SK-N-SH (cell line): ENCODE results near the gene RASGEF1C. TPM values are rescaled to one million over a fixed set of nuclear protein-coding genes. Genes with fewer than 3 reads are reported as not detected.

Experiments
- CTCF ChIA-PET: fragments of 300-600, 350-600 bp; formaldehyde crosslinking; extraction: SDS; loops from one replicate; lab custom pipeline; 2021; lab: Yijun Ruan, JAX
- POLR2A ChIA-PET: fragments of 350-600 bp; sonication (Branson Sonifier 250); formaldehyde crosslinking; extraction: SDS; loops from one replicate; lab custom pipeline; 2020; ENCODE audit warnings: antibody characterized with exemption, inconsistent platforms; lab: Yijun Ruan, JAX
- DNase-seq: peaks from one replicate; pipeline ENCODE4 v3.0.0; 2012
- H2AFZ ChIP-seq: fragments of 200-600 bp; sonication (generic); 2 replicates; pipeline ENCODE4 v1.8.1; 2016; ENCODE audit warnings: antibody characterized with exemption, mild to moderate bottlenecking, low read depth
- H3F3A ChIP-seq: fragments of 200-600 bp; sonication (generic); replicated peaks from 2 replicates; pipeline ENCODE3; 2016; ENCODE audit warnings: antibody characterized with exemption, mild to moderate bottlenecking; ENCODE audit not compliant: insufficient read depth
- H3K27ac ChIP-seq, 2 experiments: fragments of 200-500 bp in 1 of 2; fragments of 200-600 bp in 1 of 2; sonication (Bioruptor generic) in 1 of 2; sonication (generic), shearing (Covaris generic) in 1 of 2; 2 replicates each; pipeline versions ENCODE4 v1.5.1 to v1.6.1; 2014 to 2016; ENCODE audit warnings: low read depth in 2 of 2, inconsistent platforms in 1 of 2, low read length in 1 of 2, mild to moderate bottlenecking in 1 of 2, mixed read lengths in 1 of 2
- H3K27me3 ChIP-seq: fragments of 200-600 bp; sonication (generic), shearing (Covaris generic); 2 replicates; pipeline ENCODE4 v1.6.1; 2016; ENCODE audit warnings: mixed run types; ENCODE audit not compliant: insufficient read depth
- H3K36me3 ChIP-seq, 2 experiments: fragments of 200-500 bp in 1 of 2; fragments of 200-600 bp in 1 of 2; sonication (Bioruptor generic) in 1 of 2; sonication (generic) in 1 of 2; replicated peaks in 1 of 2; 2 replicates each; pipeline versions ENCODE3 to v1.5.1; 2014 to 2016; ENCODE audit warnings: low read length in 1 of 2, mild to moderate bottlenecking in 1 of 2; ENCODE audit not compliant: insufficient read depth in 2 of 2, control insufficient read depth in 1 of 2
- H3K4me1 ChIP-seq, 2 experiments: fragments of 200-500 bp in 1 of 2; fragments of 200-600 bp in 1 of 2; sonication (Bioruptor generic) in 1 of 2; sonication (generic), shearing (Covaris generic) in 1 of 2; 2 replicates each; pipeline versions ENCODE4 v1.5.1 to v1.6.1; 2014 to 2016; ENCODE audit warnings: low read depth in 1 of 2, low read length in 1 of 2, mixed run types in 1 of 2; ENCODE audit not compliant: insufficient read depth in 2 of 2, control insufficient read depth in 1 of 2
- H3K4me2 ChIP-seq: fragments of 200-600 bp; sonication (generic), shearing (Covaris generic); 2 replicates; pipeline ENCODE4 v1.6.1; 2017; ENCODE audit warnings: mixed run types
- H3K4me3 ChIP-seq, 2 experiments: fragments of 200-500 bp in 1 of 2; fragments of 200-600 bp in 1 of 2; sonication (Bioruptor generic) in 1 of 2; sonication (generic), shearing (Covaris generic) in 1 of 2; 2 replicates each; pipeline versions ENCODE4 v1.5.1 to v1.8.1; 2014 to 2016; ENCODE audit warnings: low read depth in 2 of 2, inconsistent platforms in 1 of 2, low read length in 1 of 2, mild to moderate bottlenecking in 1 of 2, mixed read lengths in 1 of 2, moderate library complexity in 1 of 2
- H3K79me2 ChIP-seq: fragments of 200-600 bp; sonication (generic); 2 replicates; pipeline ENCODE4 v1.8.1; 2017; ENCODE audit warnings: mild to moderate bottlenecking; ENCODE audit not compliant: insufficient read depth
- H3K9ac ChIP-seq: fragments of 200-600 bp; sonication (generic); 2 replicates; pipeline ENCODE4 v1.6.1; 2017; ENCODE audit warnings: mixed run types
- H3K9me2 ChIP-seq: fragments of 200-600 bp; sonication (generic); 2 replicates; pipeline ENCODE4 v1.6.1; 2017; ENCODE audit warnings: mixed run types
- H3K9me3 ChIP-seq: fragments of 200-600 bp; sonication (generic); 2 replicates; pipeline ENCODE4 v1.6.1; 2017; ENCODE audit warnings: mixed run types, mild to moderate bottlenecking, moderate library complexity
- H4K20me1 ChIP-seq: fragments of 200-600 bp; sonication (generic); 2 replicates; pipeline ENCODE4 v1.6.1; 2017; ENCODE audit warnings: mild to moderate bottlenecking, mixed run types; ENCODE audit not compliant: insufficient read depth
- CHD2 ChIP-seq: fragments of 150-350 bp; IDR thresholded peaks from 2 replicates; pipeline ENCODE4 v1.6.1; 2018; ENCODE audit warnings: low read length; ENCODE audit not compliant: partially characterized antibody
- EP300 ChIP-seq, 2 experiments: IDR thresholded peaks; 2 replicates each; pipeline versions ENCODE4 v1.4.0 to v1.6.1; 2012; ENCODE audit warnings: borderline replicate concordance in 1 of 2, low read depth in 1 of 2, low read length in 1 of 2
- FOSL2 ChIP-seq: IDR thresholded peaks from 2 replicates; pipeline ENCODE4 v1.4.0; 2012; ENCODE audit warnings: low read depth, mild to moderate bottlenecking, moderate library complexity, borderline replicate concordance
- FOXM1 ChIP-seq: IDR thresholded peaks from 2 replicates; pipeline ENCODE4 v1.4.0; 2012; ENCODE audit warnings: low read depth, mild to moderate bottlenecking
- GABPA ChIP-seq: IDR thresholded peaks from 2 replicates; pipeline ENCODE4 v1.4.0; 2012; ENCODE audit warnings: low read depth, mild to moderate bottlenecking
- GATA2 ChIP-seq: sonication (generic); formaldehyde crosslinking; IDR thresholded peaks from 2 replicates; pipeline ENCODE4 v1.5.0; 2020; ENCODE audit warnings: mild to moderate bottlenecking, missing genetic modification reagents
- JUND ChIP-seq: IDR thresholded peaks from 2 replicates; pipeline ENCODE4 v1.4.0; 2012
- NRF1 ChIP-seq: IDR thresholded peaks from 2 replicates; pipeline ENCODE4 v1.6.1; 2012; ENCODE audit warnings: low read depth, mild to moderate bottlenecking, low read length
- POLR2AphosphoS5 ChIP-seq: IDR thresholded peaks from 2 replicates; pipeline ENCODE4 v1.6.1; 2012; ENCODE audit warnings: low read depth, low read length
- RAD21 ChIP-seq: IDR thresholded peaks from 2 replicates; pipeline ENCODE4 v1.6.1; 2012; ENCODE audit warnings: mild to moderate bottlenecking, low read length
- RFX5 ChIP-seq: IDR thresholded peaks from 2 replicates; pipeline ENCODE4 v1.6.1; 2012; ENCODE audit warnings: mild to moderate bottlenecking, improper control_type of control experiment, low read length
- SIN3A ChIP-seq: IDR thresholded peaks from 2 replicates; pipeline ENCODE4 v1.6.1; 2012; ENCODE audit warnings: low read depth, mild to moderate bottlenecking, low read length, moderate library complexity, borderline replicate concordance
- TCF12 ChIP-seq: IDR thresholded peaks from 2 replicates; pipeline ENCODE4 v1.4.0; 2012
- TEAD4 ChIP-seq: IDR thresholded peaks from 2 replicates; pipeline ENCODE4 v1.4.0; 2012; ENCODE audit warnings: mild to moderate bottlenecking, borderline replicate concordance; ENCODE audit not compliant: insufficient read depth
- WGBS: methylation state at CpG from one replicate; pipeline ENCODE4 v1.1.6; 2017; ENCODE audit warnings: low lambda C conversion rate; 5-methylcytosine and 5-hydroxymethylcytosine counted together
- polyA plus RNA-seq, 3 experiments: library from polyadenylated mRNA; depleted of rRNA; stranded (reverse); fragments of >200 nt; gene quantifications; 2 replicates each; pipeline ENCODE4 v1.2.3, GENCODE V29; 2012
- TF ChIP-seq, protein P1 (sequence below): IDR thresholded peaks from 2 replicates; pipeline ENCODE4 v1.4.0; 2012; ENCODE audit warnings: low read depth
- TF ChIP-seq, protein P2 (sequence below): fragments of 150-350 bp; IDR thresholded peaks from 2 replicates; pipeline ENCODE4 v1.6.1; 2017; ENCODE audit warnings: antibody characterized with exemption, low read length, low read depth, borderline replicate concordance
- TF ChIP-seq, protein P3 (sequence below): fragments of 200-600 bp; sonication (generic); IDR thresholded peaks from 2 replicates; pipeline ENCODE4 v1.6.1; 2017; ENCODE audit warnings: antibody characterized with exemption, mild to moderate bottlenecking, moderate library complexity
- TF ChIP-seq, protein P4 (sequence below): IDR thresholded peaks from 2 replicates; pipeline ENCODE4 v1.4.0; 2012; ENCODE audit warnings: low read depth, borderline replicate concordance
- TF ChIP-seq, protein P5 (sequence below): fragments of 150-350 bp; IDR thresholded peaks from 2 replicates; pipeline ENCODE4 v1.6.1; 2016; ENCODE audit warnings: mild to moderate bottlenecking, low read depth, low read length

Gene RASGEF1C
- polyA plus RNA-seq, 1 of the 3 experiments (the other 2 are of a cell fraction) = not detected

DNA sequence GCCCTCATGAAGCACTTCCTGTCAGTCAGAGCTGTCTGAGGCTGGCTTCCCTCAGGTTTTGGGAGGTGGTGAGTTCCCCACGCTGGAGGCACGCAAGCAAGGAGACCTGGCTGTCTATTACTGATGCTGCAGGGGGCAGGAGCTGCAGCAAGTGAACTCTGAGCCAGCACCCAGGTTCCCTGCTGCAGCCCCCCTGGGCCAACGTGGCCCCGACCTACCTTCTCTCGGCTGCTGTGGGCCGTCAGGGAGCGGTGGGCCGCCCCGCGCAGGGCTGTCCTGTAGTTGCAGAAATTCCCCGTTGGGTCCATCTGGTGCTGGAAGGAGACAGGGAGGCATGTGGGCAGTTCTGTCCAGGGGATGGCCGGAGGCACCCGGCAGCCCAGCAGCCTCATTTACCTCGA, 90.6 kb downstream of the RASGEF1C start:
- no peak overlapping the region for H3K4me3 ChIP-seq
- H3K27ac ChIP-seq = no peak overlapping the region
- H3K9me3 ChIP-seq = no peaks in the 10 kb centered on the region
- no peaks in the 10 kb centered on the region for H3K36me3 ChIP-seq
- POLR2A ChIA-PET = no interaction called here
- CTCF ChIA-PET = interaction anchor here (1.0 to 1.7 kb wide), 3 partner anchors 9 to 210 kb away, joined by 3 to 7 read pairs (median 3); no protein-coding TSS in a partner anchor
- no peaks in the 10 kb centered on the region for H3F3A ChIP-seq
- WGBS = 39% methylated on average over 4 of the region's 14 CpGs
- no peak overlapping the region for H2AFZ ChIP-seq
- no peak overlapping the region for H3K9ac ChIP-seq
- H3K27me3 ChIP-seq = no peaks in the 10 kb centered on the region; the same call in 1 of the 2 replicates
- no peaks in the 10 kb centered on the region for H3K4me1 ChIP-seq
- TF ChIP-seq, protein P1, sequence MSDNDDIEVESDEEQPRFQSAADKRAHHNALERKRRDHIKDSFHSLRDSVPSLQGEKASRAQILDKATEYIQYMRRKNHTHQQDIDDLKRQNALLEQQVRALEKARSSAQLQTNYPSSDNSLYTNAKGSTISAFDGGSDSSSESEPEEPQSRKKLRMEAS = no peak
- TF ChIP-seq POLR2AphosphoS5 (no peak), SIN3A (no peak), FOXM1 (no peak), NRF1 (no peak), TEAD4 (no peak), JUND (no peak), RFX5 (no peak), TCF12 (no peak), RAD21 (no peak), CHD2 (no peak), GATA2 (CRISPR knock-in tag) (no peak), GABPA (no peak), FOSL2 (no peak), EP300 (IDR thresholded peaks at IDR 0.05; ENCODE audit: borderline replicate concordance in 1 of 2, low read depth in 1 of 2, low read length in 1 of 2) (no peak)
- TF ChIP-seq, protein P2, sequence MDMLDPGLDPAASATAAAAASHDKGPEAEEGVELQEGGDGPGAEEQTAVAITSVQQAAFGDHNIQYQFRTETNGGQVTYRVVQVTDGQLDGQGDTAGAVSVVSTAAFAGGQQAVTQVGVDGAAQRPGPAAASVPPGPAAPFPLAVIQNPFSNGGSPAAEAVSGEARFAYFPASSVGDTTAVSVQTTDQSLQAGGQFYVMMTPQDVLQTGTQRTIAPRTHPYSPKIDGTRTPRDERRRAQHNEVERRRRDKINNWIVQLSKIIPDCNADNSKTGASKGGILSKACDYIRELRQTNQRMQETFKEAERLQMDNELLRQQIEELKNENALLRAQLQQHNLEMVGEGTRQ = no peak
- TF ChIP-seq, protein P3, sequence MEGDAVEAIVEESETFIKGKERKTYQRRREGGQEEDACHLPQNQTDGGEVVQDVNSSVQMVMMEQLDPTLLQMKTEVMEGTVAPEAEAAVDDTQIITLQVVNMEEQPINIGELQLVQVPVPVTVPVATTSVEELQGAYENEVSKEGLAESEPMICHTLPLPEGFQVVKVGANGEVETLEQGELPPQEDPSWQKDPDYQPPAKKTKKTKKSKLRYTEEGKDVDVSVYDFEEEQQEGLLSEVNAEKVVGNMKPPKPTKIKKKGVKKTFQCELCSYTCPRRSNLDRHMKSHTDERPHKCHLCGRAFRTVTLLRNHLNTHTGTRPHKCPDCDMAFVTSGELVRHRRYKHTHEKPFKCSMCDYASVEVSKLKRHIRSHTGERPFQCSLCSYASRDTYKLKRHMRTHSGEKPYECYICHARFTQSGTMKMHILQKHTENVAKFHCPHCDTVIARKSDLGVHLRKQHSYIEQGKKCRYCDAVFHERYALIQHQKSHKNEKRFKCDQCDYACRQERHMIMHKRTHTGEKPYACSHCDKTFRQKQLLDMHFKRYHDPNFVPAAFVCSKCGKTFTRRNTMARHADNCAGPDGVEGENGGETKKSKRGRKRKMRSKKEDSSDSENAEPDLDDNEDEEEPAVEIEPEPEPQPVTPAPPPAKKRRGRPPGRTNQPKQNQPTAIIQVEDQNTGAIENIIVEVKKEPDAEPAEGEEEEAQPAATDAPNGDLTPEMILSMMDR = no peak
- TF ChIP-seq, protein P4, sequence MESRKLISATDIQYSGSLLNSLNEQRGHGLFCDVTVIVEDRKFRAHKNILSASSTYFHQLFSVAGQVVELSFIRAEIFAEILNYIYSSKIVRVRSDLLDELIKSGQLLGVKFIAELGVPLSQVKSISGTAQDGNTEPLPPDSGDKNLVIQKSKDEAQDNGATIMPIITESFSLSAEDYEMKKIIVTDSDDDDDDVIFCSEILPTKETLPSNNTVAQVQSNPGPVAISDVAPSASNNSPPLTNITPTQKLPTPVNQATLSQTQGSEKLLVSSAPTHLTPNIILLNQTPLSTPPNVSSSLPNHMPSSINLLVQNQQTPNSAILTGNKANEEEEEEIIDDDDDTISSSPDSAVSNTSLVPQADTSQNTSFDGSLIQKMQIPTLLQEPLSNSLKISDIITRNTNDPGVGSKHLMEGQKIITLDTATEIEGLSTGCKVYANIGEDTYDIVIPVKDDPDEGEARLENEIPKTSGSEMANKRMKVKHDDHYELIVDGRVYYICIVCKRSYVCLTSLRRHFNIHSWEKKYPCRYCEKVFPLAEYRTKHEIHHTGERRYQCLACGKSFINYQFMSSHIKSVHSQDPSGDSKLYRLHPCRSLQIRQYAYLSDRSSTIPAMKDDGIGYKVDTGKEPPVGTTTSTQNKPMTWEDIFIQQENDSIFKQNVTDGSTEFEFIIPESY = no peak
- TF ChIP-seq, protein P5, sequence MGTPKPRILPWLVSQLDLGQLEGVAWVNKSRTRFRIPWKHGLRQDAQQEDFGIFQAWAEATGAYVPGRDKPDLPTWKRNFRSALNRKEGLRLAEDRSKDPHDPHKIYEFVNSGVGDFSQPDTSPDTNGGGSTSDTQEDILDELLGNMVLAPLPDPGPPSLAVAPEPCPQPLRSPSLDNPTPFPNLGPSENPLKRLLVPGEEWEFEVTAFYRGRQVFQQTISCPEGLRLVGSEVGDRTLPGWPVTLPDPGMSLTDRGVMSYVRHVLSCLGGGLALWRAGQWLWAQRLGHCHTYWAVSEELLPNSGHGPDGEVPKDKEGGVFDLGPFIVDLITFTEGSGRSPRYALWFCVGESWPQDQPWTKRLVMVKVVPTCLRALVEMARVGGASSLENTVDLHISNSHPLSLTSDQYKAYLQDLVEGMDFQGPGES = no peak
- TF ChIP-seq, all 33 proteins: peak for 0
- Histone ChIP-seq H3K4me2 (no peak overlapping the region), H3K79me2 (no peaks in the 10 kb centered on the region), H3K9me2 (no peaks in the 10 kb centered on the region), H4K20me1 (no peaks in the 10 kb centered on the region)
- DNase-seq = no peak
